ENCODE results near the gene GPX7.

GRCh38 chr1:52552505-52553361 is 49.4 kb upstream of the GPX7 start, which contains the start of gene TUT4:
- no peak for TF ChIP-seq POLR2A (IDR thresholded peaks at IDR 0.05; ENCODE audit: low read length)
- TF ChIP-seq GATA1 (IDR thresholded peaks at IDR 0.05; ENCODE audit: low read depth, low read length) = no peak
